GM12878 (cell line): ENCODE measurements around the gene SP2. TPM values are rescaled to one million over a fixed set of nuclear protein-coding genes. Genes with fewer than 3 reads are reported as not detected.

Experiments
- ATAC-seq: fragments of 200-7000 bp; cut with Tn5 transposase; 3 replicates; pipeline ENCODE4 v1.9.1; 2020; ENCODE audit warnings: mild to moderate bottlenecking, moderate library complexity
- BruUV-seq: library from RNA; stranded (reverse); fragments of 400-500 nt; replicated peaks from 2 replicates; lab custom pipeline; 2021; lab: Mats Ljungman, UMichigan
- CTCF ChIA-PET: fragments of 300-600 bp; sonication (Branson Sonifier 250); formaldehyde crosslinking; extraction: SDS; loops from one replicate; lab custom pipeline; 2021; ENCODE audit warnings: inconsistent platforms; lab: Yijun Ruan, JAX
- POLR2A ChIA-PET: fragments of 350-600 bp; formaldehyde crosslinking; extraction: SDS; loops from one replicate; lab custom pipeline; 2021; ENCODE audit warnings: inconsistent platforms; lab: Charles Lee
- RAD21 ChIA-PET: fragments of 300-600 bp; sonication (Branson Sonifier 250); formaldehyde crosslinking; loops from one replicate; lab custom pipeline; 2023; ENCODE audit warnings: antibody characterized with exemption; ENCODE audit not compliant: unreplicated experiment; lab: Charles Lee
- SMC1A ChIA-PET: fragments of 300-600 bp; sonication (Branson Sonifier 250); formaldehyde crosslinking; loops from one replicate; lab custom pipeline; 2023; ENCODE audit not compliant: unreplicated experiment, uncharacterized antibody; lab: Charles Lee
- DNase-seq: peaks from one replicate; pipeline ENCODE4 v3.0.0-alpha.2; 2011; ENCODE audit warnings: low read depth, low spot score
- FAIRE-seq: peaks from 3 replicates; lab custom pipeline; 2011; peaks lifted over from hg19 to GRCh38; lab: Jason Lieb, UNC
- H2AFZ ChIP-seq: 2 replicates; pipeline ENCODE4 v1.6.0; 2011; ENCODE audit warnings: low read depth, low read length, control low read depth; ENCODE audit not compliant: control insufficient read depth
- H3K27ac ChIP-seq: 2 replicates; pipeline ENCODE4 v1.5.1; 2011; ENCODE audit warnings: control low read depth; ENCODE audit not compliant: control insufficient read depth, insufficient read depth
- H3K27me3 ChIP-seq, 2 experiments: replicated peaks in 1 of 2; 2 replicates each; pipeline versions ENCODE4 v1.6.0 to v1.6.1; 2011; ENCODE audit warnings: low read length in 1 of 2; ENCODE audit not compliant: control insufficient read depth in 2 of 2, insufficient read depth in 2 of 2
- H3K36me3 ChIP-seq, 2 experiments: 2 replicates each; pipeline ENCODE4 v1.5.1; 2011; ENCODE audit warnings: low read length in 1 of 2; ENCODE audit not compliant: control insufficient read depth in 2 of 2, insufficient read depth in 2 of 2
- H3K4me1 ChIP-seq: 2 replicates; pipeline ENCODE4 v1.6.1; 2011; ENCODE audit warnings: mild to moderate bottlenecking, low read length, moderate library complexity, mixed read lengths; ENCODE audit not compliant: control insufficient read depth, insufficient read depth
- H3K4me2 ChIP-seq: 2 replicates; pipeline ENCODE4 v1.6.0; 2011; ENCODE audit warnings: control low read depth; ENCODE audit not compliant: control insufficient read depth, insufficient read depth
- H3K4me3 ChIP-seq: fragments of 200-600 bp; sonication (generic); 2 replicates; pipeline ENCODE4 v1.5.1; 2016
- H3K79me2 ChIP-seq: 2 replicates; pipeline ENCODE4 v1.6.0; 2011; ENCODE audit warnings: low read length; ENCODE audit not compliant: control insufficient read depth, insufficient read depth
- H3K9ac ChIP-seq: 2 replicates; pipeline ENCODE4 v1.8.0; 2011; ENCODE audit warnings: low read length, control low read depth, mixed read lengths; ENCODE audit not compliant: control insufficient read depth, insufficient read depth
- H3K9me3 ChIP-seq: replicated peaks from 3 replicates; pipeline ENCODE4 v1.5.1; 2011; ENCODE audit warnings: mild to moderate bottlenecking, low read length; ENCODE audit not compliant: control insufficient read depth, insufficient read depth
- H4K20me1 ChIP-seq: 2 replicates; pipeline ENCODE4 v1.6.0; 2011; ENCODE audit not compliant: control insufficient read depth, insufficient read depth
- JUND ChIP-seq: IDR thresholded peaks from 2 replicates; pipeline ENCODE4 v1.6.1; 2012; ENCODE audit warnings: low read depth, mild to moderate bottlenecking, low read length, improper control_type of control experiment, moderate library complexity
- MEF2B ChIP-seq: fragments of 450-650 bp; IDR thresholded peaks from 2 replicates; pipeline ENCODE4 v1.6.1; 2018; ENCODE audit warnings: mild to moderate bottlenecking, moderate library complexity; ENCODE audit not compliant: partially characterized antibody, poor library complexity, severe bottlenecking
- NRF1 ChIP-seq: conservative IDR thresholded peaks from 2 replicates; pipeline ENCODE4 v1.6.1; 2011; ENCODE audit warnings: mild to moderate bottlenecking, low read depth, low read length, improper control_type of control experiment
- RAD21 ChIP-seq: IDR thresholded peaks from 2 replicates; pipeline ENCODE4 v1.6.1; 2011; ENCODE audit warnings: mild to moderate bottlenecking, low read depth, low read length, moderate library complexity; ENCODE audit not compliant: insufficient read depth
- RUNX3 ChIP-seq: IDR thresholded peaks from 2 replicates; pipeline ENCODE4 v1.6.1; 2012; ENCODE audit warnings: low read length, inconsistent platforms
- SP1 ChIP-seq: IDR thresholded peaks from one replicate; pipeline ENCODE4 v1.6.1; 2011; ENCODE audit warnings: low read depth, low read length
- SRF ChIP-seq, 2 experiments: IDR thresholded peaks; 2 replicates each; pipeline ENCODE4 v1.6.1; 2011; ENCODE audit warnings: low read depth in 2 of 2, low read length in 2 of 2, mild to moderate bottlenecking in 1 of 2, moderate library complexity in 1 of 2
- TCF7 ChIP-seq: IDR thresholded peaks from 2 replicates; pipeline ENCODE4 v1.6.1; 2014; ENCODE audit warnings: antibody characterized with exemption, borderline replicate concordance
- ZZZ3 ChIP-seq: IDR thresholded peaks from 2 replicates; pipeline ENCODE4 v1.6.1; 2011; ENCODE audit warnings: low read depth; ENCODE audit not compliant: control insufficient read depth, insufficient read length
- WGBS: methylation state at CpG from one replicate; pipeline ENCODE4 v1.1.6; 2016; ENCODE audit warnings: low lambda C conversion rate; ENCODE audit not compliant: insufficient replicate concordance, insufficient coverage; ENCODE audit errors: missing lambda C conversion rate; 5-methylcytosine and 5-hydroxymethylcytosine counted together
- in situ Hi-C: fragments of 300-500 bp; cut with MboI; formaldehyde crosslinking; loops from 9 replicates; pipeline ENCODE4 v1.14.3; 2018; ENCODE audit warnings: mixed read lengths
- intact Hi-C: fragments of 100-400 bp; cut with micrococcal nuclease; formaldehyde crosslinking; loops from one replicate; pipeline ENCODE4 v1.14.2; 2022; ENCODE audit not compliant: unreplicated experiment
- polyA plus RNA-seq, 11 experiments: library from polyadenylated mRNA; depleted of rRNA in 4 of 11; unstranded in 6 of 11; stranded (reverse) in 5 of 11; fragments of >200 nt; fragmentation: Nextera tagmentation in 4 of 11; fragmentation: Illumina TruSeq in 1 of 11; extraction: Ambion mirVana in 4 of 11; extraction: Trizol in 1 of 11; gene quantifications; 1 replicate in 1 of 11; 2 replicates in 10 of 11; pipeline versions ENCODE4 v1.2.1 to v1.2.3, GENCODE V29; 2011 to 2016; ENCODE audit warnings: inconsistent platforms in 2 of 11, missing spikeins in 2 of 11, low read depth in 1 of 11
- total RNA-seq, 4 experiments: library from RNA; depleted of rRNA in 3 of 4; stranded (reverse); fragments of >200 nt in 3 of 4; fragmentation: Illumina TruSeq in 1 of 4; extraction: Trizol in 1 of 4; gene quantifications; 2 replicates each; pipeline versions ENCODE4 v1.2.1 to v1.2.3, GENCODE V29; 2013 to 2021

SP2 gene
- total and polyA plus RNA-seq, 10 of the 15 experiments (the other 5 are each of a cell fraction or from before 2014, with no cell fraction given) = 1.2 to 19.1 (median 4.8) TPM

- CTCF ChIA-PET = interaction anchor here (0.6 to 14.9 kb wide), 3 partner anchors 9 to 1410 kb away, joined by 3 to 502 read pairs (median 3); partner anchors contain the start of genes SCRN2 and SP6
- FAIRE-seq = no peak
- TF ChIP-seq ZZZ3 (no peak), SP1 (no peak), MEF2B (no peak), SRF (IDR thresholded peaks at IDR 0.05; ENCODE audit: low read depth in 2 of 2, low read length in 2 of 2) (no peak), JUND (no peak), RUNX3 (no peak), TCF7 (no peak), RAD21 (no peak), NRF1 (no peak)
- TF ChIP-seq, all 136 proteins: peak for 0
- no peaks in the 10 kb centered on the region for H3K36me3 ChIP-seq
- BruUV-seq = no TSS peak
- no peak for DNase-seq
- H3K4me2 ChIP-seq = no peak overlapping the region
- 10% methylated on average over 7 of the region's 7 CpGs for WGBS
- no peak overlapping the region for H2AFZ ChIP-seq
- intact Hi-C loops (no loop called here), in situ Hi-C loops (no loop called here)
- H3K27me3 ChIP-seq = peaks cover 3 to 4% of the 10 kb centered on the region in 2 experiments; a peak in 3 of 4 replicates
- ChIA-PET POLR2A (interaction anchor here (0.6 kb wide), 1 partner anchor 8 kb away, joined by 3 read pairs; no protein-coding TSS in a partner anchor), SMC1A (interaction anchor here (14.5 kb wide), 1 partner anchor 35 kb away, joined by 231 read pairs; the partner anchor contains the start of genes SCRN2 and SP6), RAD21 (no interaction called here)
- no peak for ATAC-seq
- H3K4me3 ChIP-seq = no peak overlapping the region
- no peaks in the 10 kb centered on the region for H3K79me2 ChIP-seq
- H3K4me1 ChIP-seq = no peaks in the 10 kb centered on the region
- no peaks in the 10 kb centered on the region for H4K20me1 ChIP-seq
- no peak overlapping the region for H3K27ac ChIP-seq
- no peak overlapping the region for H3K9ac ChIP-seq
- no peaks in the 10 kb centered on the region for H3K9me3 ChIP-seq
These were observed 13.8 kb upstream of the SP2 start for GRCh38 chr17:47882247-47882646.
